Liver (tissue), 9 donors: ENCODE data around the gene EGFLAM. TPM values are rescaled to one million over a fixed set of nuclear protein-coding genes. Genes with fewer than 3 reads are reported as not detected.

Experiments
- DNase-seq: peaks from one replicate; pipeline ENCODE4 v3.0.0-alpha.2; 2017; ENCODE audit warnings: low spot score
- H3K27ac ChIP-seq, 2 donors: one replicate each; pipeline ENCODE4 v1.7.0; 2013; ENCODE audit warnings: inconsistent platforms in 2 of 2, low read length in 2 of 2, control low read depth in 1 of 2, low read depth in 1 of 2, mild to moderate bottlenecking in 1 of 2
- H3K27me3 ChIP-seq, 4 donors: one replicate each; pipeline versions ENCODE4 v1.6.1 to v1.7.0; 2013; ENCODE audit warnings: low read length in 3 of 4, inconsistent platforms in 1 of 4, mild to moderate bottlenecking in 1 of 4, moderate library complexity in 1 of 4; ENCODE audit not compliant: control insufficient read depth in 4 of 4, insufficient read depth in 4 of 4
- H3K36me3 ChIP-seq, 4 donors: one replicate each; pipeline versions ENCODE4 v1.6.1 to v1.7.0; 2013; ENCODE audit warnings: low read length in 3 of 4, mild to moderate bottlenecking in 3 of 4, low read depth in 1 of 4, moderate library complexity in 1 of 4; ENCODE audit not compliant: control insufficient read depth in 4 of 4, insufficient read depth in 3 of 4
- H3K4me1 ChIP-seq, 4 donors: one replicate each; pipeline versions ENCODE4 v1.6.1 to v1.7.0; 2013; ENCODE audit warnings: low read length in 3 of 4, mild to moderate bottlenecking in 3 of 4, moderate library complexity in 1 of 4; ENCODE audit not compliant: control insufficient read depth in 4 of 4, insufficient read depth in 4 of 4
- H3K4me3 ChIP-seq, 3 donors: one replicate each; pipeline versions ENCODE4 v1.6.1 to v1.7.0; 2013; ENCODE audit warnings: low read length in 3 of 3, control low read depth in 1 of 3, low read depth in 1 of 3, mild to moderate bottlenecking in 1 of 3
- H3K9ac ChIP-seq, 2 donors: one replicate each; pipeline ENCODE4 v1.7.0; 2013; ENCODE audit warnings: low read length in 2 of 2, mild to moderate bottlenecking in 2 of 2, moderate library complexity in 2 of 2, control low read depth in 1 of 2, low read depth in 1 of 2
- H3K9me3 ChIP-seq, 4 donors: one replicate each; pipeline versions ENCODE4 v1.6.1 to v1.7.0; 2013; ENCODE audit warnings: low read length in 3 of 4; ENCODE audit not compliant: control insufficient read depth in 4 of 4
- ATF3 ChIP-seq: IDR thresholded peaks from 2 replicates; pipeline ENCODE4 v1.6.1; 2016; ENCODE audit warnings: antibody characterized with exemption
- CTCF ChIP-seq: fragments of 150-350 bp; IDR thresholded peaks from 2 replicates; pipeline ENCODE4 v1.5.1; 2017; ENCODE audit warnings: improper control_type of control experiment, low read depth, low read length; ENCODE audit not compliant: missing input control
- EGR1 ChIP-seq, 2 donors: IDR thresholded peaks; 2 replicates each; pipeline ENCODE4 v1.6.1; 2016 to 2018; ENCODE audit warnings: antibody characterized with exemption in 2 of 2, low read depth in 2 of 2
- FOXA1 ChIP-seq: IDR thresholded peaks from 2 replicates; pipeline ENCODE4 v1.6.1; 2016; ENCODE audit warnings: antibody characterized with exemption
- FOXA2 ChIP-seq: IDR thresholded peaks from 2 replicates; pipeline ENCODE4 v1.6.1; 2016; ENCODE audit warnings: antibody characterized with exemption
- GABPA ChIP-seq, 2 donors: IDR thresholded peaks in 1 of 2; conservative IDR thresholded peaks in 1 of 2; 2 replicates each; pipeline ENCODE4 v1.6.1; 2016; ENCODE audit warnings: antibody characterized with exemption in 2 of 2, mild to moderate bottlenecking in 1 of 2, moderate library complexity in 1 of 2
- HNF4G ChIP-seq: IDR thresholded peaks from 2 replicates; pipeline ENCODE4 v1.6.1; 2016; ENCODE audit warnings: antibody characterized with exemption
- JUND ChIP-seq, 2 donors: IDR thresholded peaks; 2 replicates each; pipeline ENCODE4 v1.6.1; 2016; ENCODE audit warnings: antibody characterized with exemption in 2 of 2
- NR2F2 ChIP-seq: IDR thresholded peaks from 2 replicates; pipeline ENCODE4 v1.6.1; 2016; ENCODE audit warnings: antibody characterized with exemption
- RAD21 ChIP-seq, 2 donors: IDR thresholded peaks; 2 replicates each; pipeline ENCODE4 v1.6.1; 2016; ENCODE audit warnings: antibody characterized with exemption in 2 of 2, mild to moderate bottlenecking in 2 of 2
- RXRA ChIP-seq, 2 donors: IDR thresholded peaks; 2 replicates each; pipeline ENCODE4 v1.6.1; 2017 to 2018; ENCODE audit warnings: antibody characterized with exemption in 2 of 2, mild to moderate bottlenecking in 1 of 2
- SP1 ChIP-seq: IDR thresholded peaks from 2 replicates; pipeline ENCODE4 v1.6.1; 2018; ENCODE audit warnings: antibody characterized with exemption, mild to moderate bottlenecking
- TAF1 ChIP-seq: conservative IDR thresholded peaks from 2 replicates; pipeline ENCODE4 v1.6.1; 2016; ENCODE audit warnings: antibody characterized with exemption, mild to moderate bottlenecking
- YY1 ChIP-seq: IDR thresholded peaks from 2 replicates; pipeline ENCODE4 v1.6.1; 2016; ENCODE audit warnings: antibody characterized with exemption, mild to moderate bottlenecking
- WGBS: extraction: QIAGEN DNeasy Blood & Tissue Kit; methylation state at CpG from one replicate; pipeline ENCODE4 v1.1.7; 2013; 5-methylcytosine and 5-hydroxymethylcytosine counted together
- polyA plus RNA-seq, 2 donors: library from polyadenylated mRNA; stranded (reverse) in 1 of 2; unstranded in 1 of 2; fragments of 200-250 nt in 1 of 2; fragments of >200 nt in 1 of 2; fragmentation: Nextera tagmentation in 1 of 2; extraction: Ambion mirVana in 1 of 2; gene quantifications; one replicate each; pipeline versions ENCODE4 v1.2.1 to v1.2.3, GENCODE V29; 2013 to 2015
- total RNA-seq, 2 donors: library from RNA; depleted of rRNA; stranded (reverse); fragments of >200 nt; gene quantifications; one replicate each; pipeline ENCODE4 v1.2.3, GENCODE V29; 2014
- TF ChIP-seq, protein P1 (sequence below): IDR thresholded peaks from 2 replicates; pipeline ENCODE4 v1.6.1; 2016; ENCODE audit warnings: antibody characterized with exemption, mild to moderate bottlenecking
- TF ChIP-seq, protein P2 (sequence below): IDR thresholded peaks from 2 replicates; pipeline ENCODE4 v1.6.1; 2016; ENCODE audit warnings: antibody characterized with exemption
- TF ChIP-seq, protein P3 (sequence below): IDR thresholded peaks from 2 replicates; pipeline ENCODE4 v1.6.1; 2016; ENCODE audit warnings: antibody characterized with exemption
- donor health status: healthy.
- donor health status: healthy.
- donor health status: healthy.
- donor health status: healthy.
- donor health status: healthy.

EGFLAM gene
- total and polyA plus RNA-seq, 4 donors = 1.1 to 4.9 (median 1.9) TPM

DNA sequence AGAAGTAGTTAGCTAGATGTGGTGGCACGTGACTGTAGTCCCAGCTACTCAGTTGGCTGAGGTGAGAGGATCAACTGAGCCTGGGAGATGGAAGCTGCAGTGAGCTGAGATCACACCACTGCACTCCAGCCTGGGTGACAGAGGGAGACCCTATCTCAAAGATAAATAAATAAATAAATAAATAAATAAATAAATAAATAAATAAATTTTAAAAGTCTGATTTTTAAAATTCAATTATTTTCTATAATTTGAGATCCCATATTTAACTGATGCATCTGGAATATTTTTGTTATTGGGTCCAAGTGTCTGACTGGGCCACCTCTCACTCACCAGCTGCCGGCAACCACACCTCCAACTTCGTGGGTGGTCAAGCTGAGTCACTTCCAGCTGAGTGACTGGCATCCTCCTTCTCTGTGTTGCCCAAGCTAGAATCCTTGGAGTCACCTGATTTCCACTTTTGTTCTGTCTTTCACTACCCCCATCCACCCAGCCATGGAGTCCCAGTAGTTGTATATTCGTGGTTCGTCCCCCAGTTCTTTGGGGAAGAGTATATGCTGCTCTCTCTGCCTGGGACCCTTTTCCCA lies 70.9 kb downstream of the EGFLAM start:
- no peak for TF ChIP-seq RXRA (IDR thresholded peaks at IDR 0.05)
- no peak for TF ChIP-seq EGR1 (IDR thresholded peaks at IDR 0.05; ENCODE audit: low read depth in 2 of 2)
- TF ChIP-seq HNF4G = no peak
- TF ChIP-seq FOXA2 = no peak
- no peak for TF ChIP-seq FOXA1
- no peak for TF ChIP-seq GABPA (IDR thresholded peaks at IDR 0.05 in 1 of 2, conservative IDR thresholded peaks at IDR 0.05 in 1 of 2)
- TF ChIP-seq SP1 = no peak
- TF ChIP-seq, protein P1, sequence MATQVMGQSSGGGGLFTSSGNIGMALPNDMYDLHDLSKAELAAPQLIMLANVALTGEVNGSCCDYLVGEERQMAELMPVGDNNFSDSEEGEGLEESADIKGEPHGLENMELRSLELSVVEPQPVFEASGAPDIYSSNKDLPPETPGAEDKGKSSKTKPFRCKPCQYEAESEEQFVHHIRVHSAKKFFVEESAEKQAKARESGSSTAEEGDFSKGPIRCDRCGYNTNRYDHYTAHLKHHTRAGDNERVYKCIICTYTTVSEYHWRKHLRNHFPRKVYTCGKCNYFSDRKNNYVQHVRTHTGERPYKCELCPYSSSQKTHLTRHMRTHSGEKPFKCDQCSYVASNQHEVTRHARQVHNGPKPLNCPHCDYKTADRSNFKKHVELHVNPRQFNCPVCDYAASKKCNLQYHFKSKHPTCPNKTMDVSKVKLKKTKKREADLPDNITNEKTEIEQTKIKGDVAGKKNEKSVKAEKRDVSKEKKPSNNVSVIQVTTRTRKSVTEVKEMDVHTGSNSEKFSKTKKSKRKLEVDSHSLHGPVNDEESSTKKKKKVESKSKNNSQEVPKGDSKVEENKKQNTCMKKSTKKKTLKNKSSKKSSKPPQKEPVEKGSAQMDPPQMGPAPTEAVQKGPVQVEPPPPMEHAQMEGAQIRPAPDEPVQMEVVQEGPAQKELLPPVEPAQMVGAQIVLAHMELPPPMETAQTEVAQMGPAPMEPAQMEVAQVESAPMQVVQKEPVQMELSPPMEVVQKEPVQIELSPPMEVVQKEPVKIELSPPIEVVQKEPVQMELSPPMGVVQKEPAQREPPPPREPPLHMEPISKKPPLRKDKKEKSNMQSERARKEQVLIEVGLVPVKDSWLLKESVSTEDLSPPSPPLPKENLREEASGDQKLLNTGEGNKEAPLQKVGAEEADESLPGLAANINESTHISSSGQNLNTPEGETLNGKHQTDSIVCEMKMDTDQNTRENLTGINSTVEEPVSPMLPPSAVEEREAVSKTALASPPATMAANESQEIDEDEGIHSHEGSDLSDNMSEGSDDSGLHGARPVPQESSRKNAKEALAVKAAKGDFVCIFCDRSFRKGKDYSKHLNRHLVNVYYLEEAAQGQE = no peak
- TF ChIP-seq RAD21 (IDR thresholded peaks at IDR 0.05) = no peak
- TF ChIP-seq, protein P2, sequence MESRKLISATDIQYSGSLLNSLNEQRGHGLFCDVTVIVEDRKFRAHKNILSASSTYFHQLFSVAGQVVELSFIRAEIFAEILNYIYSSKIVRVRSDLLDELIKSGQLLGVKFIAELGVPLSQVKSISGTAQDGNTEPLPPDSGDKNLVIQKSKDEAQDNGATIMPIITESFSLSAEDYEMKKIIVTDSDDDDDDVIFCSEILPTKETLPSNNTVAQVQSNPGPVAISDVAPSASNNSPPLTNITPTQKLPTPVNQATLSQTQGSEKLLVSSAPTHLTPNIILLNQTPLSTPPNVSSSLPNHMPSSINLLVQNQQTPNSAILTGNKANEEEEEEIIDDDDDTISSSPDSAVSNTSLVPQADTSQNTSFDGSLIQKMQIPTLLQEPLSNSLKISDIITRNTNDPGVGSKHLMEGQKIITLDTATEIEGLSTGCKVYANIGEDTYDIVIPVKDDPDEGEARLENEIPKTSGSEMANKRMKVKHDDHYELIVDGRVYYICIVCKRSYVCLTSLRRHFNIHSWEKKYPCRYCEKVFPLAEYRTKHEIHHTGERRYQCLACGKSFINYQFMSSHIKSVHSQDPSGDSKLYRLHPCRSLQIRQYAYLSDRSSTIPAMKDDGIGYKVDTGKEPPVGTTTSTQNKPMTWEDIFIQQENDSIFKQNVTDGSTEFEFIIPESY = no peak
- TF ChIP-seq YY1 = no peak
- TF ChIP-seq ATF3 = no peak
- TF ChIP-seq, protein P3, sequence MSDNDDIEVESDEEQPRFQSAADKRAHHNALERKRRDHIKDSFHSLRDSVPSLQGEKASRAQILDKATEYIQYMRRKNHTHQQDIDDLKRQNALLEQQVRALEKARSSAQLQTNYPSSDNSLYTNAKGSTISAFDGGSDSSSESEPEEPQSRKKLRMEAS = no peak
- TF ChIP-seq TAF1 = no peak
- no peak for TF ChIP-seq JUND (IDR thresholded peaks at IDR 0.05)
- no peak for TF ChIP-seq NR2F2
- no peak for TF ChIP-seq CTCF
- DNase-seq = no peak
- Histone ChIP-seq H3K27me3 (peaks cover 0 to 1% (median 0%) of the 10 kb centered on the region in 4 donors), H3K9me3 (no peaks in the 10 kb centered on the region), H3K36me3 (no peaks in the 10 kb centered on the region), H3K4me1 (no peaks in the 10 kb centered on the region), H3K4me3 (no peak overlapping the region), H3K9ac (no peak overlapping the region), H3K27ac (no peak overlapping the region)
- 89% methylated on average over 5 of the region's 5 CpGs for WGBS
